ENCODE data around the gene GALNT10. TPM values are rescaled to one million over a fixed set of nuclear protein-coding genes. Genes with fewer than 3 reads are reported as not detected.

Gene GALNT10
- total RNA-seq, 4 donors from 2014 or later = 21.4 to 49.8 (median 44.7) TPM

DNA sequence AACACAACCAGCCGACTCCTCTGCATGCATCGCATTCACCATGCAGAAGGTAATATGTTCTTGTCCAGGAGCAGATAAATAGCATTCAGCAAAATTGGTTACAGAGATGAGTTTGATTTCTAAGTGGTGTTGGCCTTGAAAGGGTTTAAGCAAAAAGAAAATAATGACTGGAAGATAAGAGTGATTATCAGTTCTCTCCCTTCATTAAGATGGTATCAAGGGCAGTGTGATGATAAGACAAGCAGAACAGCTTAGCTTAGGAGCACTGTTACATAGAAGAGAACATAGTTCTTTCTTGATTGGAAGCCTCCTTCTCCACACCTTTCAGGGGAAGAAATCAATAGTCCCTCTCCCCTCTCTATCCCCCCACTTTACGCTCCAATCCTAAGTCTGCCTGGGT, 121.5 kb downstream of the GALNT10 start:
- Histone ChIP-seq H3K4me1 (no peaks in the 10 kb centered on the region), H3K4me3 (no peak overlapping the region), H3K36me3 (no peaks in the 10 kb centered on the region), H3K9me3 (no peaks in the 10 kb centered on the region), H3K27me3 (no peaks in the 10 kb centered on the region), H3K27ac (replicated peaks in 1 of 4) (no peak overlapping the region)
- 98% methylated on average over 3 of the region's 3 CpGs for WGBS
- TF ChIP-seq POLR2A (IDR thresholded peaks at IDR 0.05; ENCODE audit: low read depth) (no peak), POLR2AphosphoS5 (IDR thresholded peaks at IDR 0.05) (no peak), EP300 (IDR thresholded peaks at IDR 0.05) (no peak)
- TF ChIP-seq, protein P1, sequence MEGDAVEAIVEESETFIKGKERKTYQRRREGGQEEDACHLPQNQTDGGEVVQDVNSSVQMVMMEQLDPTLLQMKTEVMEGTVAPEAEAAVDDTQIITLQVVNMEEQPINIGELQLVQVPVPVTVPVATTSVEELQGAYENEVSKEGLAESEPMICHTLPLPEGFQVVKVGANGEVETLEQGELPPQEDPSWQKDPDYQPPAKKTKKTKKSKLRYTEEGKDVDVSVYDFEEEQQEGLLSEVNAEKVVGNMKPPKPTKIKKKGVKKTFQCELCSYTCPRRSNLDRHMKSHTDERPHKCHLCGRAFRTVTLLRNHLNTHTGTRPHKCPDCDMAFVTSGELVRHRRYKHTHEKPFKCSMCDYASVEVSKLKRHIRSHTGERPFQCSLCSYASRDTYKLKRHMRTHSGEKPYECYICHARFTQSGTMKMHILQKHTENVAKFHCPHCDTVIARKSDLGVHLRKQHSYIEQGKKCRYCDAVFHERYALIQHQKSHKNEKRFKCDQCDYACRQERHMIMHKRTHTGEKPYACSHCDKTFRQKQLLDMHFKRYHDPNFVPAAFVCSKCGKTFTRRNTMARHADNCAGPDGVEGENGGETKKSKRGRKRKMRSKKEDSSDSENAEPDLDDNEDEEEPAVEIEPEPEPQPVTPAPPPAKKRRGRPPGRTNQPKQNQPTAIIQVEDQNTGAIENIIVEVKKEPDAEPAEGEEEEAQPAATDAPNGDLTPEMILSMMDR (IDR thresholded peaks at IDR 0.05) = no peak
- DNase-seq (ENCODE audit: extremely low spot score) = no peak
- intact Hi-C loops (cut with DNase I) = no loop called here

DNA sequence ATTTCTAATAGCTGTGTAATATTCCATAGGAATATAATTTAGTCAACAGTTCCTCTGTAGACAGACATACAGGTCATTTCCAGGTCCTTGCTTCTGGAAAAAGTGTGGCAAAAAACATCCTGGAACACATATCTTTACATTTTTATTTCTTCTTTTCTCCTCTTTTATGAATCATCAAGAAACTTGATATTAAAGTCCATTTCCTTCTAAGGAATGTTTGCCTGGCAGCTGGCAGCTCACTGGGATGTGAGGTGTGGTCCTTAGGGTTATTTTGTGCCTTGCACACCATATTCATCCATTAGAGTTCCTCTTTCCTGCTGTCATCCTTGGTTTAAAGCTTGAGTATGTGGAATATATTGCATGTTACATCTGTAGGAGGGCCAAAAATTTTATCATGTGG, 122.0 kb downstream of the GALNT10 start:
- no peak overlapping the region for H3K27ac ChIP-seq (replicated peaks in 1 of 4)
- intact Hi-C loops (cut with DNase I) = no loop called here
- H3K9me3 ChIP-seq = no peaks in the 10 kb centered on the region
- H3K27me3 ChIP-seq = no peaks in the 10 kb centered on the region
- no peak overlapping the region for H3K4me3 ChIP-seq
- no peak for TF ChIP-seq EP300 (IDR thresholded peaks at IDR 0.05)
- no peak for TF ChIP-seq POLR2AphosphoS5 (IDR thresholded peaks at IDR 0.05)
- no peak for TF ChIP-seq POLR2A (IDR thresholded peaks at IDR 0.05; ENCODE audit: low read depth)
- TF ChIP-seq, protein P1 (IDR thresholded peaks at IDR 0.05) = no peak
- DNase-seq (ENCODE audit: extremely low spot score) = no peak
- H3K4me1 ChIP-seq = no peaks in the 10 kb centered on the region
- H3K36me3 ChIP-seq = no peaks in the 10 kb centered on the region

DNA sequence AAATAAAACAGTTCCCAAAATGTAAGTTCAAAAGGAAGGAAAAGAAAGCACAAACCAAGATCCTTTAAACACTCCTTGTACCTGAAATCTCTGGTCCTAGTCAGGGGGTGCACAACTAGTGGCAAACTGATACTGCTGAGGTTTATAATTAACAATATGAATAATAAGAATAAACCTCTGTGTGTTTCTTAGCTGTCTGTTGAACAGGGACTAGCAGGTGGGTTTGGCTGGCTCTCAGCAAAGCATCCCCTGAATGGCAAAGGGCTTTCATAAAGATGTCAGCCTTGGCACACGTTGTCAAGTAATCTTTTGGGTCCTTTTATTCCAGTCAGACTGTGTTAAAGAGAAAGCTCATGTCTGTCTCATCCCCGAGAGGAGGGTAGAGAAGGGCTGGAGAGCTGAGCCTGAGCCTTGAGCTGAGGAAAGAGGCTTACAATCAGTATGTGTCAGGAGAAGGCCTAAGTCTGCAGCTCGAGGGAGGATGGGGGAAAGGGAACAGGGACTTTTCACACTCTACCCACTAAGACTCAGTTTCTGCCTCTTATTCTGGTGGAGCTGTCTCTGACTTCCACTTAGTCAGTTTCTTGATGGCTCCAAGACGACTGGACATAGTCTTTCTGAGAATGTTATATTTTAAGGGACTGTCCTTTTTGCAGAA, 123.0 kb downstream of the GALNT10 start:
- intact Hi-C loops (cut with DNase I) = no loop called here
- Histone ChIP-seq H3K36me3 (no peaks in the 10 kb centered on the region), H3K27me3 (no peaks in the 10 kb centered on the region), H3K27ac (replicated peaks in 1 of 4) (no peak overlapping the region), H3K4me1 (peaks cover 0 to 3% (median 0%) of the 10 kb centered on the region in 4 donors), H3K4me3 (no peak overlapping the region), H3K9me3 (no peaks in the 10 kb centered on the region)
- TF ChIP-seq EP300 (IDR thresholded peaks at IDR 0.05) (no peak), POLR2A (IDR thresholded peaks at IDR 0.05; ENCODE audit: low read depth) (no peak), POLR2AphosphoS5 (IDR thresholded peaks at IDR 0.05) (no peak)
- TF ChIP-seq, protein P1 (IDR thresholded peaks at IDR 0.05) = no peak
- 91% methylated on average over 4 of the region's 4 CpGs for WGBS
- DNase-seq (ENCODE audit: extremely low spot score) = no peak

DNA sequence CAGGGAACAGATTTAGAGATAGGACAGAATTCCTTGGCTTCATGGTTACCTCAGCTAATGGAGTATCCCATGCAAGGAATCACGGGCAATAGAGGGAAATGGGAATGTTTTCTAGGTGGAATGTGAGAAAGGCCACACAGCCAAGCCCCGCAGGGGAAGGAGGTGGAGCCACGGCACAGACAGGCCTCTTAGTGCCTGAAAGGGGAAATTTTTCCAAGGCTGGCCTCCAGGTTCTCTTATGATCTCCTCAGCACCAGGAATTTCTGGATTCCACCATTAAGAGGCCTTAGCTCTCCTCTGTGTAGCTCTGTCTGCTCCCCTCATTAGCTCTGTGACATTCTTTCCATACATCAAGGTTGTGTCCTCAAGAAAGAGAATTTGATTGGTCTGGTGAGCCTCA, 124.7 kb downstream of the GALNT10 start:
- Histone ChIP-seq H3K27me3 (no peaks in the 10 kb centered on the region), H3K4me1 (peaks cover 0 to 3% (median 1%) of the 10 kb centered on the region in 4 donors), H3K4me3 (no peak overlapping the region), H3K27ac (replicated peaks in 1 of 4) (no peak overlapping the region), H3K36me3 (no peaks in the 10 kb centered on the region), H3K9me3 (no peaks in the 10 kb centered on the region)
- intact Hi-C loops (cut with DNase I) = no loop called here
- no peak for DNase-seq (ENCODE audit: extremely low spot score)
- 95% methylated on average over 3 of the region's 3 CpGs for WGBS
- no peak for TF ChIP-seq POLR2A (IDR thresholded peaks at IDR 0.05; ENCODE audit: low read depth)
- TF ChIP-seq POLR2AphosphoS5 (IDR thresholded peaks at IDR 0.05) = no peak
- TF ChIP-seq, protein P1 (IDR thresholded peaks at IDR 0.05) = no peak
- TF ChIP-seq EP300 (IDR thresholded peaks at IDR 0.05) = no peak

DNA sequence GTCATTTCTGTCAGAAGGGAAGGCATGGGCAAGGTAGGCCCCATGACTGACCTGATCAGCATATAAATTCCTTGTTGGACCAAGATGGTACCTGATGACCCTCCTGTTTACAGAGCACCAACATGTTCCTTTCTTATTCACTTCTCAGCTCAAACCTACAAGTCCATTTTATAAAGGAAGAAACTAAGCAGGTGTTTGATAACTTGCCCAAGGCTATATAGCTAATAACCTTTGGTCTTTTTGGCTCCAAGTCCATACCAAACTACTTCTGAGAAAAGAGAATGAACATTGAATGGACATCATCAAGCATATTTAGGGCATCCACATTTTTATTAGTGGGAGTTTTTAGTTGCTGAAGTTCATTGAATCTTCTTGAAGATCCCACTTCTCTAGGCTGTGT, 125.2 kb downstream of the GALNT10 start:
- no peaks in the 10 kb centered on the region for H3K9me3 ChIP-seq
- H3K4me1 ChIP-seq = peaks cover 0 to 6% (median 1%) of the 10 kb centered on the region in 4 donors
- TF ChIP-seq EP300 (IDR thresholded peaks at IDR 0.05) (no peak), POLR2AphosphoS5 (IDR thresholded peaks at IDR 0.05) (no peak)
- DNase-seq (ENCODE audit: extremely low spot score) = no peak
- intact Hi-C loops (cut with DNase I) = no loop called here
- no peaks in the 10 kb centered on the region for H3K36me3 ChIP-seq
- no peak overlapping the region for H3K27ac ChIP-seq (replicated peaks in 1 of 4)
- no peak overlapping the region for H3K4me3 ChIP-seq
- no peaks in the 10 kb centered on the region for H3K27me3 ChIP-seq

All from esophagus muscularis mucosa (tissue), 4 donors.